LoVo (cell line): ENCODE data around the gene SLC6A18.

Experiments used
- DNase-seq: peaks from one replicate; pipeline ENCODE4 v3.0.0-alpha.2; 2016; ENCODE audit warnings: low spot score

The SLC6A18 gene

DNA sequence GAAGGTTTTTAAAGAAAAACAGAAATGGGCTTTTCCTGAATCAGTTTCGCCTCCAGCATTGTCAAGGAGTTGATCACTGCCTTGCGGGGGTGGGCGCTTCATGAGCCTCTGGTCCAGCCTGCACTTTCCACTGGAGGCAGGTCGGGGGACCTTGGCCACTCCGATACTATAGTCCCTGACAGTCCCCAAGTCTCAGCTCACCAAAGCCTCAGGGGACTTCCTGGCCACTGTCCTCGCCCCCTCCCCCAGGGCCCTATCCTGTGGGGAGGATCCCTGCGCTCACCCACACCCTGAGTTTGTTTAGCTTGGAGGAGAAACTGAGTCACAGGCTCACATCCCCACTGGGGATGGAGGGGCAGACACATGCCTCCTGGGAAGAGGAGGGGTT is 22.4 kb upstream of the SLC6A18 start:
- DNase-seq: no peak

DNA sequence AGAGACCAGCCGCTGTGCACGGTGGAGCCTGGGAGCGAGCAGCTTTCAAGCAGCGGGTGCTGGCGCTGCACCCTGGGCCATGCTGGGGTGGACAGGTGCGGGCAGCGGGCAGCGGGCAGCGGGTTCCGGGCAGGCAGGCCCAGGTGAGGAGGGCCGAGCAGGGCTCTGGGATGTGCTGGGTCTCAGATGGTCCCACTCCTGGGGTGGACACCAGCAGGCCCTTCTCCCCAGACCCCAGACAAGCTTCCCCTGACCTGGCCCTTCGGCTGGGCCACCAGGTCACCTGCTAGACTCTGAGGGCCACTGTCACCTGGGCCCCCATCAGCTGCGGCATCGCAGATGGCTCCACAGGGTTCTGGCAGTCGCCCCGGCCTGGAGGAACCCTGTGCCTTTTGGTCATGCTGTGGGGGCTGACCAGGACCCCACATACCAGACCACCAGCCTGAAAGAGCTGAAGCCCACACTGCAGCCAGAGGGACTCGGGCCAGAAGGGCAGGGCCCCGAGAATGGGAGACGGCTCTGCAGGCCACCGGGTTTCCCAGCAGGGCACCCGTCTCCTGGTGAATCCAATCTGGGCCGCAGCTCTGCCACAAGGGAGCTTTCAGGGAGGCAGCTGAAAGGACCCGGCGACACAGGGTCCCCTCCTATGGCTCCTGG is 21.7 kb upstream of the SLC6A18 start:
- no peak for DNase-seq

GRCh38 chr5:1203968-1204692 is 21.1 kb upstream of the SLC6A18 start:
- DNase-seq: no peak

GRCh38 chr5:1204693-1205242 is 20.4 kb upstream of the SLC6A18 start:
- DNase-seq: no peak

- DNase-seq: no peak
Measured at GRCh38 chr5:1205255-1206180, 19.7 kb upstream of the SLC6A18 start.

DNA sequence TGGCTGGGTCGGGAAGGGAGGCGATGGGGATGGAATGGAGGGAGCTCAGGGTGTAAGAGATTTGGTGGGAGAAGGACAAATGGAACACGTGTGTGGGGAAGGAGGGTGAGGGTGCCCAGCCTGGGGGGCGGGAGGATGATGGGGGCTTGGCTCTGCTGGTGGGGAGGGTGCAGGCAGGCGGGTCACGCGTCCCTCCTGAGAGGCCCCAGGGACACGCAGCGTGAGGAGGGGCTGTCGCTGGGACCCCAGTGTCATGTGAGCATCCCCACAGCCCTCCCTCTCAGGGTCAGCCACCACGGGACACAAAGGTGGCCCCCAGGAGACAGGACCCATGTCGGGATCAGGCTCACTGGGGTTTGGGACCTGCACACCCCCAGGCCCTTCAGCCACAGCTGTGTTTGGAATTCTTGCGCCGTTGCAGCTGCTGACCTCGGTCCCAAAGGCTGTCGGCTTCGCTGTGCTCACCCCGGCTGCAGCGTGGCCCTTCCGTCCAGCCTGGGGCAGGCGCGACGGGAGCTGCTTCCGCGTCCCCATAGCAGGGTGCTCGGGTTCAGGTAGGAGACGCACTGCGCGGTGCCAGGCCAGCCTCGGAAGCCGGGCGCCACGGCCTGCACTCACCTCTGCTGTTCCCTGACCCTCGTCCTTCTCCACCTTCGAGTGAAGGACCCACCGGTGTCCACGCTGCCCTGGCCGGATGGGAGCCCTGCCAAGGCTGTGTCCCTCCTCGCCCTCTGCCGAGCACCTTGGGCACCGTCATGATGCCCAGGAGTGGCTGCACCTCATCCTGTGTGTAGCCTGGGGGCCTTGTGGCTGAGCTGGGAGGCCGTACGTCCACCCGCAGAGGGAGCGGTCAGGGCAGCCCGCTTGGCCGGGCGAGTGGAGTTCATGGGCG is 18.4 kb upstream of the SLC6A18 start:
- no peak for DNase-seq

- no peak for DNase-seq
Measured at GRCh38 chr5:1207555-1207954, 17.6 kb upstream of the SLC6A18 start.

- no peak for DNase-seq
Measured at GRCh38 chr5:1208221-1208742, 16.9 kb upstream of the SLC6A18 start.

- DNase-seq: no peak
Measured at GRCh38 chr5:1208743-1209488, 16.3 kb upstream of the SLC6A18 start.

GRCh38 chr5:1209489-1209852 is 15.7 kb upstream of the SLC6A18 start:
- DNase-seq: no peak

GRCh38 chr5:1209896-1210776 is 15.0 kb upstream of the SLC6A18 start:
- no peak for DNase-seq

- DNase-seq: no peak
Measured at GRCh38 chr5:1210832-1211251, 14.3 kb upstream of the SLC6A18 start.

DNA sequence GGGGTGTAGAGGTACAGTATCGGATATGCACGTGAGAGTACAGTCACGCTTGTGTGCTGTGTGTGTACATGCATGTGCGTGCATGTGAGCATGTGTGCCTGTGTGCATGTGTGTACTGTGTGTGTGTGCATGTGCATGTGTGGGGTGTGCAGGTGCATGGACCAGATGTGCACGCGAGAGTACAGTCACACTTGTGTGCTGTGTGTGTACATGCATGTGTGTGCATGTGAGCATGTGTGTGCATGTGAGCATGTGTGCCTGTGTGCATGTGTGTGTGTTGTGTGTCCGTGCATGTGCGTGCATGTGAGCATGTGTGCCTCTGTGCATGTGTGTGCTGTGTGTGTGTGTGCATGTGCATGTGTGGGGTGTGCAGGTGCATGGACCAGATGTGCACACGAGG is 13.5 kb upstream of the SLC6A18 start:
- DNase-seq: no peak

DNA sequence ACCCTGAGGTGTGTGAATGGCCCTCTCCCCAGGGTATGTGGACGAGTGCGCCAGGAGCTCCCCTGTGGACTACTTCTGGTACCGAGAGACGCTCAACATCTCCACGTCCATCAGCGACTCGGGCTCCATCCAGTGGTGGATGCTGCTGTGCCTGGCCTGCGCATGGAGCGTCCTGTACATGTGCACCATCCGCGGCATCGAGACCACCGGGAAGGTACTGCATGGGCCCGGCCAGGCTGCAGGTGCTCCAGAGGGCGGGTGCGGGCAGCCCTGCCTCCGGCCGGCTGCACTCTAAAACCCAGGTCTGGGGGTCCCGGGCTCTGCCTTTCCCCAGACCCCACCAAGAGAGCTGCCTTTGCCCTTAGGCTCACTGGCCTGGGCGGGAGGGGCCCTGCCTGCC is 12.9 kb upstream of the SLC6A18 start:
- DNase-seq: no peak

- DNase-seq: no peak
Measured at GRCh38 chr5:1212881-1213280, 12.3 kb upstream of the SLC6A18 start.

DNA sequence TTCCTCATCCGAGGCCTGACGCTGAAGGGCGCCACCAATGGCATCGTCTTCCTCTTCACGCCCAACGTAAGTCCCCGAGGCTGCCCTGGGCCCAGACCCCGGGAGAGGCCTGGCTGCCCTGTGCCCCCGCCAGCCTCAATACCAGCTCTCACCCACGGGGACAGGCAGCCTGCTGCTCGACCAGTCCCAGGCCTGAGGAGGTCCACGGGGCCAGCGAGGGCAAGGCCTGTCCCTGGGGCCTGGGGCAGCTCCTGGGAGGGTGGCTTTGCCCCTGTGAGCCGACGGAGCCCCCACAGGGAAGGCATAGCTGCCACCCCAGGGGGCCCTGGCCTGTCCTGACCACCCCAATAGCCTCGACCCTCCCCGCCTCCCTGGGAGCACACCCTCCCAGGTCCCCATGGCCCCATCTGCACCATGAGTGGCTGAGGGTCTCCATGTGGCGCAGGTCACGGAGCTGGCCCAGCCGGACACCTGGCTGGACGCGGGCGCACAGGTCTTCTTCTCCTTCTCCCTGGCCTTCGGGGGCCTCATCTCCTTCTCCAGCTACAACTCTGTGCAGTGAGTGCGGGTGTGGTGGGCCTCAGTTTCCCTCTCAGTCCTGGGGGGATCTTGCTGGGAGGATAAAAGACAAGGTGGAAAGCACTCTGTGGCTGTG is 11.5 kb upstream of the SLC6A18 start:
- no peak for DNase-seq

GRCh38 chr5:1214163-1214935 is 10.8 kb upstream of the SLC6A18 start:
- DNase-seq: no peak

- no peak for DNase-seq
Measured at GRCh38 chr5:1214936-1215220, 10.3 kb upstream of the SLC6A18 start.
